ENCODE measurements around the gene KCNH1. TPM values are rescaled to one million over a fixed set of nuclear protein-coding genes. Genes with fewer than 3 reads are reported as not detected.

The KCNH1 gene
- total and polyA plus RNA-seq, 10 donors, result not detected

- no peaks in the 10 kb centered on the region for H3K4me1 ChIP-seq
- no peak overlapping the region for H3K27ac ChIP-seq
- H3K4me3 ChIP-seq, result no peak overlapping the region
- intact Hi-C loops (cut with DNase I; ENCODE audit: low total_unique reads), result no loop called here
- H3K27me3 ChIP-seq (replicated peaks in 1 of 7), result peaks cover 0 to 10% (median 0%) of the 10 kb centered on the region in 7 donors
- no peaks in the 10 kb centered on the region for H3K36me3 ChIP-seq
- DNase-seq, result no peak
- H3K9me3 ChIP-seq, result peaks cover 0 to 4% (median 0%) of the 10 kb centered on the region in 8 donors
- TF ChIP-seq POLR2A (IDR thresholded peaks at IDR 0.05), result no peak
- TF ChIP-seq, protein P1, sequence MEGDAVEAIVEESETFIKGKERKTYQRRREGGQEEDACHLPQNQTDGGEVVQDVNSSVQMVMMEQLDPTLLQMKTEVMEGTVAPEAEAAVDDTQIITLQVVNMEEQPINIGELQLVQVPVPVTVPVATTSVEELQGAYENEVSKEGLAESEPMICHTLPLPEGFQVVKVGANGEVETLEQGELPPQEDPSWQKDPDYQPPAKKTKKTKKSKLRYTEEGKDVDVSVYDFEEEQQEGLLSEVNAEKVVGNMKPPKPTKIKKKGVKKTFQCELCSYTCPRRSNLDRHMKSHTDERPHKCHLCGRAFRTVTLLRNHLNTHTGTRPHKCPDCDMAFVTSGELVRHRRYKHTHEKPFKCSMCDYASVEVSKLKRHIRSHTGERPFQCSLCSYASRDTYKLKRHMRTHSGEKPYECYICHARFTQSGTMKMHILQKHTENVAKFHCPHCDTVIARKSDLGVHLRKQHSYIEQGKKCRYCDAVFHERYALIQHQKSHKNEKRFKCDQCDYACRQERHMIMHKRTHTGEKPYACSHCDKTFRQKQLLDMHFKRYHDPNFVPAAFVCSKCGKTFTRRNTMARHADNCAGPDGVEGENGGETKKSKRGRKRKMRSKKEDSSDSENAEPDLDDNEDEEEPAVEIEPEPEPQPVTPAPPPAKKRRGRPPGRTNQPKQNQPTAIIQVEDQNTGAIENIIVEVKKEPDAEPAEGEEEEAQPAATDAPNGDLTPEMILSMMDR (IDR thresholded peaks at IDR 0.05 in 8 of 11, conservative IDR thresholded peaks at IDR 0.05 in 3 of 11), result no peak
- TF ChIP-seq POLR2AphosphoS5 (IDR thresholded peaks at IDR 0.05), result no peak
- 67 to 79% (median 69%) methylated on average over 4 of the region's 4 CpGs for WGBS, 5 donors
Observed at GRCh38 chr1:210992837-210993236, 141.1 kb downstream of the KCNH1 start.

GRCh38 chr1:210989905-210990304 is 144.0 kb downstream of the KCNH1 start:
- H3K4me1 ChIP-seq, result no peaks in the 10 kb centered on the region
- TF ChIP-seq POLR2A (IDR thresholded peaks at IDR 0.05) (no peak), POLR2AphosphoS5 (IDR thresholded peaks at IDR 0.05) (no peak)
- TF ChIP-seq, protein P1 (IDR thresholded peaks at IDR 0.05 in 8 of 11, conservative IDR thresholded peaks at IDR 0.05 in 3 of 11), result no peak
- H3K27ac ChIP-seq, result no peak overlapping the region
- no peak for DNase-seq
- H3K4me3 ChIP-seq, result no peak overlapping the region
- intact Hi-C loops (cut with DNase I; ENCODE audit: low total_unique reads), result no loop called here
- peaks cover 0 to 10% (median 0%) of the 10 kb centered on the region in 7 donors for H3K27me3 ChIP-seq (replicated peaks in 1 of 7)
- peaks cover 0 to 5% (median 0%) of the 10 kb centered on the region in 8 donors for H3K9me3 ChIP-seq
- no peaks in the 10 kb centered on the region for H3K36me3 ChIP-seq

GRCh38 chr1:210981490-210981889 is 152.5 kb downstream of the KCNH1 start:
- peaks cover 0 to 19% (median 2%) of the 10 kb centered on the region in 8 donors for H3K9me3 ChIP-seq
- no peaks in the 10 kb centered on the region for H3K36me3 ChIP-seq
- no peak overlapping the region for H3K27ac ChIP-seq
- intact Hi-C loops (cut with DNase I; ENCODE audit: low total_unique reads), result no loop called here
- no peaks in the 10 kb centered on the region for H3K4me1 ChIP-seq
- TF ChIP-seq POLR2AphosphoS5 (IDR thresholded peaks at IDR 0.05) (no peak), POLR2A (IDR thresholded peaks at IDR 0.05) (no peak)
- TF ChIP-seq, protein P1 (IDR thresholded peaks at IDR 0.05 in 8 of 11, conservative IDR thresholded peaks at IDR 0.05 in 3 of 11), result no peak
- no peaks in the 10 kb centered on the region for H3K27me3 ChIP-seq (replicated peaks in 1 of 7)
- WGBS, 5 donors, result 87 to 100% (median 93%) methylated on average over 1 of the region's 1 CpG
- DNase-seq, result no peak
- H3K4me3 ChIP-seq, result no peak overlapping the region

GRCh38 chr1:210980082-210980481 is 153.9 kb downstream of the KCNH1 start:
- intact Hi-C loops (cut with DNase I; ENCODE audit: low total_unique reads), result no loop called here
- TF ChIP-seq POLR2A (IDR thresholded peaks at IDR 0.05) (no peak), POLR2AphosphoS5 (IDR thresholded peaks at IDR 0.05) (no peak)
- TF ChIP-seq, protein P1 (IDR thresholded peaks at IDR 0.05 in 8 of 11, conservative IDR thresholded peaks at IDR 0.05 in 3 of 11), result no peak
- H3K4me3 ChIP-seq, result no peak overlapping the region
- no peaks in the 10 kb centered on the region for H3K4me1 ChIP-seq
- no peaks in the 10 kb centered on the region for H3K27me3 ChIP-seq (replicated peaks in 1 of 7)
- H3K36me3 ChIP-seq, result no peaks in the 10 kb centered on the region
- no peak for DNase-seq
- H3K27ac ChIP-seq, result no peak overlapping the region
- peaks cover 0 to 19% (median 2%) of the 10 kb centered on the region in 8 donors for H3K9me3 ChIP-seq
